Stimulated activated naive CD8-positive, alpha-beta T cell treated with anti-CD3 and anti-CD28 coated beads, Interleukin-15, amount 100 ng/mL, for 72 hours (primary cell): ENCODE data around the gene CRX.
"Not testable (repeated sequence)": the region's sequence is repeated elsewhere in the genome, so short reads cannot be mapped to it uniquely, and the experiment has no call there.

Experiments used
- ATAC-seq: fragments of 150-1000 bp; cut with Tn5 transposase; 2 replicates; pipeline ENCODE4 v1.10.0; 2021; ENCODE audit warnings: mild to moderate bottlenecking, moderate library complexity
- DNase-seq, 2 donors: peaks; one replicate each; pipeline ENCODE4 v3.0.0; 2021 to 2022
- H3K27ac Mint-ChIP-seq, 2 donors: one replicate each; pipeline ENCODE4 v1.8.0; 2022; ENCODE audit warnings: mild to moderate bottlenecking in 2 of 2, mixed read lengths in 2 of 2, moderate library complexity in 2 of 2
- H3K27me3 Mint-ChIP-seq: one replicate; pipeline ENCODE4 v1.8.0; 2022; ENCODE audit warnings: mixed read lengths
- H3K4me1 Mint-ChIP-seq: one replicate; pipeline ENCODE4 v1.8.0; 2022; ENCODE audit warnings: mild to moderate bottlenecking, mixed read lengths
- H3K4me3 Mint-ChIP-seq, 2 donors: one replicate each; pipeline ENCODE4 v1.8.0; 2022; ENCODE audit warnings: mild to moderate bottlenecking in 2 of 2, mixed read lengths in 2 of 2, moderate library complexity in 1 of 2
- H3K9me3 Mint-ChIP-seq, 2 donors: one replicate each; pipeline ENCODE4 v1.8.0; 2022; ENCODE audit warnings: mixed read lengths in 2 of 2

The CRX gene

GRCh38 chr19:47826800-47827199, 5.1 kb downstream of the CRX start:
- Mint-ChIP-seq H3K27ac (no peak overlapping the region), H3K9me3 (peaks cover 0 to 9% of the 10 kb centered on the region in 2 donors), H3K4me3 (no peak overlapping the region), H3K27me3 (peaks cover 5% of the 10 kb centered on the region), H3K4me1 (no peaks in the 10 kb centered on the region)
- ATAC-seq (no peak), DNase-seq (no peak)

DNA sequence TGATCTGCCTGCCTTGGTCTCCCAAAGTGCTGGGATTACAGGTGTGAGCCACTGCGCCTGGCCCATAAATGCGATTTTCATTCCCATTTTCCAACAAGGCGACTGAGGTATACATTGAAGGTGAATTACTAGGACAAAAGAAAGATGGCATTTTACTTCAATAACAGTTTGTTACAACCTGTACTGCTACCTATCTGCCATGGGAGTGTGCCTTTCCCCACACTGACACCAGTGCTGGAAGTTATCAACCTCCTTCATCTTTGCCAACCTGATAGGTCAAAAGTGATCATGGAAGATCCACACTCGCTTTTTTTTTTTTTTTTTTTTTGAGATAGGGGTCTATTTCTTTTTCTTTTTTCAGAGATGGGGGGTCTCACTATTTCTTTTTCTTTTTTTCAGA, 11.0 kb downstream of the CRX start:
- H3K27me3 Mint-ChIP-seq, result no peaks in the 10 kb centered on the region
- DNase-seq (no peak), ATAC-seq (no peak)
- no peaks in the 10 kb centered on the region for H3K9me3 Mint-ChIP-seq
- no peaks in the 10 kb centered on the region for H3K4me1 Mint-ChIP-seq
- H3K4me3 Mint-ChIP-seq, result no peak overlapping the region
- no peak overlapping the region for H3K27ac Mint-ChIP-seq

DNA sequence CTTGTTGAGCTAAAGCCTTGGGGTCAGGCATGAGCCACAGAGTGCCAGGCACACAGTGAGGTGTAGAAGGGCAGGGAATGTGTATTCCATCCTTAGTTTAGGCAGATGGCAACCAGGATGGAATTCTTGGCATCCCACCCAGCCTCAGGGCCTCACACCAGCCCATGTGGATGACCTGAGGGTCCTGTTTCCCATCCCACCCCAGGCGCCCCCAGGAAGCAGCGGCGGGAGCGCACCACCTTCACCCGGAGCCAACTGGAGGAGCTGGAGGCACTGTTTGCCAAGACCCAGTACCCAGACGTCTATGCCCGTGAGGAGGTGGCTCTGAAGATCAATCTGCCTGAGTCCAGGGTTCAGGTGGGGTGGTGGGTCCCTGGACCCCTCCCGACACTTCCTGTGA, 14.3 kb downstream of the CRX start:
- Mint-ChIP-seq H3K4me3 (no peak overlapping the region), H3K4me1 (no peaks in the 10 kb centered on the region), H3K9me3 (no peaks in the 10 kb centered on the region), H3K27me3 (no peaks in the 10 kb centered on the region), H3K27ac (no peak overlapping the region)
- DNase-seq, result no peak
- ATAC-seq, result no peak

GRCh38 chr19:47839411-47839810, 17.7 kb downstream of the CRX start:
- peaks cover 27% of the 10 kb centered on the region for H3K27me3 Mint-ChIP-seq
- ATAC-seq (no peak), DNase-seq (no peak)
- no peak overlapping the region for H3K4me3 Mint-ChIP-seq
- no peaks in the 10 kb centered on the region for H3K4me1 Mint-ChIP-seq
- no peaks in the 10 kb centered on the region for H3K9me3 Mint-ChIP-seq
- H3K27ac Mint-ChIP-seq, result no peak overlapping the region

DNA sequence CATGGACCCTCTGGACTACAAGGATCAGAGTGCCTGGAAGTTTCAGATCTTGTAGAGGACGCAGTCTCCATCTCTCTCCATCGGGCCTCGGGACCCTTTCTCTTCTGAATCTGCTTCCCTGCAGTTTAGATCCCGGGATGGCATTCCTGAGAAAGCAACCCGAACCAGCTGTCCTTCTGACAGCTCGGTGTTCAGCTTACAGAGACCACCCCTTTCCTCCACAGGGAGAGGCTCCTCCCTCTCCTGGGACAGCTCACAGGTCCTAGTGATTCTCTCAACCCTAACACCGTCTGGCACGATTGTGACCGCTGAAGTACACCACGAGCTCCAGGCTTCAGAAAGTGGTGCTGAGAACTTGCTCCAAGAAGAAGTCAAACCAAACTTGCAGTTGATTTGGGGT, 18.2 kb downstream of the CRX start:
- H3K27me3 Mint-ChIP-seq, result peaks cover 28% of the 10 kb centered on the region
- no peaks in the 10 kb centered on the region for H3K4me1 Mint-ChIP-seq
- no peak for DNase-seq
- no peaks in the 10 kb centered on the region for H3K9me3 Mint-ChIP-seq
- H3K4me3 Mint-ChIP-seq, result no peak overlapping the region
- no peak for ATAC-seq
- H3K27ac Mint-ChIP-seq, result no peak overlapping the region

GRCh38 chr19:47842941-47843340, 21.2 kb downstream of the CRX start:
- ATAC-seq (no peak), DNase-seq (no peak)
- H3K27me3 Mint-ChIP-seq, result peaks cover 36% of the 10 kb centered on the region
- no peaks in the 10 kb centered on the region for H3K4me1 Mint-ChIP-seq
- H3K4me3 Mint-ChIP-seq, result no peak overlapping the region
- no peaks in the 10 kb centered on the region for H3K9me3 Mint-ChIP-seq
- no peak overlapping the region for H3K27ac Mint-ChIP-seq

GRCh38 chr19:47848425-47848822, 26.7 kb downstream of the CRX start:
- Mint-ChIP-seq H3K27ac (no peak overlapping the region), H3K4me3 (no peak overlapping the region), H3K4me1 (peaks cover 15% of the 10 kb centered on the region), H3K27me3 (peaks cover 55% of the 10 kb centered on the region), H3K9me3 (no peaks in the 10 kb centered on the region)
- DNase-seq (no peak), ATAC-seq (no peak)

- Mint-ChIP-seq H3K27ac (no peak overlapping the region), H3K27me3 (peaks cover 58% of the 10 kb centered on the region)
- no peak for ATAC-seq
These were observed 27.2 kb downstream of the CRX start for GRCh38 chr19:47848823-47849473.

GRCh38 chr19:47853003-47853402, 31.3 kb downstream of the CRX start:
- Mint-ChIP-seq H3K27ac (no peak overlapping the region), H3K4me3 (no peak overlapping the region), H3K27me3 (peaks cover 44% of the 10 kb centered on the region), H3K4me1 (peaks cover 22% of the 10 kb centered on the region), H3K9me3 (no peaks in the 10 kb centered on the region)
- DNase-seq (no peak), ATAC-seq (no peak)

More at GRCh38 chr19:47848823-47849473, 27.2 kb downstream of the CRX start:
- H3K4me1 Mint-ChIP-seq, result peaks cover 15% of the 10 kb centered on the region
- peak; percentile 29 to 32 for DNase-seq
- peak overlapping the region; percentile 33 to 64 for H3K4me3 Mint-ChIP-seq
- H3K9me3 Mint-ChIP-seq, result no peaks in the 10 kb centered on the region

GRCh38 chr19:47854459-47854858, 32.7 kb downstream of the CRX start:
- DNase-seq, result no peak
- peaks cover 11% of the 10 kb centered on the region for H3K4me1 Mint-ChIP-seq
- H3K4me3 Mint-ChIP-seq, result no peak overlapping the region
- peaks cover 37% of the 10 kb centered on the region for H3K27me3 Mint-ChIP-seq
- no peak overlapping the region for H3K27ac Mint-ChIP-seq
- no peaks in the 10 kb centered on the region for H3K9me3 Mint-ChIP-seq
- ATAC-seq, result no peak

- not testable (repeated sequence) for ATAC-seq, H3K9me3 Mint-ChIP-seq, H3K4me1 Mint-ChIP-seq, DNase-seq, H3K4me3 Mint-ChIP-seq, H3K27ac Mint-ChIP-seq
- H3K27me3 Mint-ChIP-seq, result peaks cover 34% of the 10 kb centered on the region
These were observed 36.5 kb downstream of the CRX start for GRCh38 chr19:47858231-47858630.

DNA sequence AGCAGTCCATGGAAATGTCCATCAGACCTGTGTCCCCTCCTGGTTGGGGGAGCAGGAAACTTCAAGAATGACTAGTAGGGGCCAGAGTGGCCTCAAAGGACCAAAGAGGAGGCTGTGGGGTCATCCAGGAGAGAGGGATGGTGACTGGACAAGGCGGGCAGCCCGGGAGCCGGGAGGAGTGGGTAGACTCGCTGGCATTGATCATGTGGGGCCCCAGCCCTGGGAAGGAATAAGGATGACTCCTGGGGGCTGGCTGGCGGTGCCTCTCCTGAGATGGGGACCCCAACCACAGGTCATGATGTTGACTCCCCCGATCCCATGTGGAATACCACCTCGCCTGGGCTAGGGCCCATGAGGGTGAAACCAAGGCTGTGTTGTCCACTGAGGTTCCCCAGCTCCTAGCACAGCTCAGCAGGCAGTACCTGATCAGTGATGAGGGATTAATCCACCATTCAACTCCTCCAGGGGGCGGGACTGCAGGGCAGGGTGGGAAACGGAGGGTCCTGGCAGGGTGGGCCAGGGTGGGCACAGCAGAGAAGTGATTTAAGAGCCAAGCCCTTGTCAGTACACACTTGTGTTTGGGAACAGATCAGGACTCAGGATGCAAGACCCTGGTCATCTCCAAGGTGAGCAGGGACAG, 37.0 kb downstream of the CRX start, which contains the start of gene TPRX2:
TSS of gene TPRX2 (plus strand) at position 590 of the 640 bp plus-strand sequence. CDS start at position 602, 12 bp downstream.
- DNase-seq, H3K4me3 Mint-ChIP-seq, H3K27ac Mint-ChIP-seq, ATAC-seq, H3K9me3 Mint-ChIP-seq: not testable (repeated sequence)
- Mint-ChIP-seq H3K4me1 (peaks cover 11% of the 10 kb centered on the region), H3K27me3 (peaks cover 34% of the 10 kb centered on the region)

- DNase-seq, H3K4me3 Mint-ChIP-seq, H3K9me3 Mint-ChIP-seq, H3K4me1 Mint-ChIP-seq, H3K27ac Mint-ChIP-seq: not testable (repeated sequence)
- peak; percentile 29 for ATAC-seq
- peaks cover 34% of the 10 kb centered on the region for H3K27me3 Mint-ChIP-seq
These were observed 38.1 kb downstream of the CRX start for GRCh38 chr19:47859838-47860237.

DNA sequence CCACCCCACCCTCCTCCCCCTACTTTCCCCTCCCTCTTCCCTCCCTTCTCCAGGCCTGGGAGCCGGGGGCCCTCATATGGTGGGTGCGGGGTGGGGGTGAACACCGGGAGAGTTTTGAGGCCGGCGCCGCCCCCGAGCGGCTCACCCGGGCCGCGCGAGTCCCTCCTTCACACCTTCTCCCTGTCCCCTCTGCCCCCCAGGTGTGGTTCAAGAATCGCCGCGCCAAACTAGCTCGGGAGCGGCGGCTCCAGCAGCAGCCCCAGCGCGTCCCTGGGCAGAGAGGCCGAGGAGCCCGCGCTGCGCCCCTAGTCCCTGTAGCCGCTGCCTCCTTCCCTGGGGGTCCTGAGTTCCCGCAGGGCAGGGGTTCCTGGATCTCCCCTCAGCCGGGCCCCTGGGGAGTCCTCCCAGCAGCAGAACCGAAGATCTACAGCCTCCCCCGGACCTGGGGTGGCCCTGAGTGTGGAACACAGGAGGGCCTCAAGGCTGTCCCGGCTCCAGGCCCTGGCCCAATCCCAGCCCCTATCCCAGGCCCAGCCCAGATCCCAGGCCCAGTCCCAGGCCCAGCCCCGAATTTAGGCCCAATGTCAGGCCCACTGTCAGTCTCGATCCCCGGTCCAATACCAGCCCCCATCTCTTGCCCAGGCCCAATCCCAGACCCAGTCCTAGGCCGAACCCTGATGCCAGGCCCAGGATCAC, 39.0 kb downstream of the CRX start:
- H3K4me1 Mint-ChIP-seq, result peaks cover 5% of the 10 kb centered on the region
- H3K4me3 Mint-ChIP-seq, result no peak overlapping the region
- ATAC-seq (no peak), DNase-seq (no peak)
- peaks cover 34% of the 10 kb centered on the region for H3K27me3 Mint-ChIP-seq
- no peaks in the 10 kb centered on the region for H3K9me3 Mint-ChIP-seq
- no peak overlapping the region for H3K27ac Mint-ChIP-seq

DNA sequence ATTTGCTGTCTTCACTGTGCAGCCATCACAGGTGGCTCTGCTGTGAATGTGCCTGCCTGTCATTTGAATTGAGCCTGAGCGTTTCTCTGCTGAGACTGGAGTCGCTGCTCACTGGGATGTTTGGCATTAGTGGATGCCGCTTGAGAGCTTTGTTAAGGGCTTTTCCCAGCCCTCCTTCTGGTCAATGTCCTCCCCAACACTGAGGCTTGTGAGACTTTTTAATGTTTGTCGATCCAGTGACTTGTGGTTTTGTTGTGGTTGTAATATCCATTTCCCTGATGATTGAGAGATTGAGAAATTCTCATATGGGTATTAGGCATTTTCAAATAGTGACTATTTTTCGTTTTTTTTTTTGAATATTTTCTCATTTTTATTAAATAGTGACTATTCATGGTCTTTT, 39.9 kb downstream of the CRX start:
- no peak overlapping the region for H3K4me3 Mint-ChIP-seq
- no peaks in the 10 kb centered on the region for H3K9me3 Mint-ChIP-seq
- no peak overlapping the region for H3K27ac Mint-ChIP-seq
- H3K27me3 Mint-ChIP-seq, result peaks cover 34% of the 10 kb centered on the region
- peaks cover 5% of the 10 kb centered on the region for H3K4me1 Mint-ChIP-seq
- ATAC-seq (no peak), DNase-seq (no peak)

DNA sequence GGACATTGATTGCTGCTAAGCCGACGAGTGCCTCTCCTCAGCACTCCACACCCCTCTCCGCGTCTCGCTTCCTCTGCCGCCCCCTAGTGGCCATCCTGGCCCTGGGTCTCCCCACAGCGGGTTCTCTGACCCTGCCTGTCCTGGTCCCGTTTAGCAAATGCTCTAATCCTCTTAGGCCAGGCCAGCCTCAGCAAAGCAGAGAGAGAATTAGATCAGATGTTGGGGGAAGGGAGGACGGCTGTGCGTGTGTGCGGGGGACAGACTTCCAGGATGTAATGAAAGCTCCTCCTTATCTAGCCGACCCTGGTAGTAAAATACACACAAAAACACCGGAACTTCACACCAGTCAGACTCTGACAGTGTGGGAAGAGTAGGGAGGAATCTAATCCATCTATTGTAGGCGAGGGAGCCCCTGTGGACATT, 41.8 kb downstream of the CRX start:
- Mint-ChIP-seq H3K27me3 (peaks cover 30% of the 10 kb centered on the region), H3K9me3 (no peaks in the 10 kb centered on the region), H3K27ac (no peak overlapping the region), H3K4me1 (peaks cover 5% of the 10 kb centered on the region), H3K4me3 (no peak overlapping the region)
- ATAC-seq (peak; percentile 95), DNase-seq (peak; percentile 81 to 83)
